HEK293T (cell line): ENCODE results near the gene PCBP1.

ENCODE experiments used
- CTCF ChIA-PET: fragments of 350-600 bp; formaldehyde crosslinking; extraction: SDS; loops from one replicate; lab custom pipeline; 2021; ENCODE audit warnings: antibody characterized with exemption, inconsistent platforms; lab: Yijun Ruan, JAX
- POLR2A ChIA-PET: fragments of 350-600 bp; formaldehyde crosslinking; extraction: SDS; loops from one replicate; lab custom pipeline; 2020; ENCODE audit warnings: antibody characterized with exemption, inconsistent platforms; lab: Yijun Ruan, JAX
- DNase-seq: peaks from one replicate; pipeline ENCODE4 v3.0.0; 2012; ENCODE audit warnings: mixed read lengths; ENCODE audit errors: extremely low spot score
- ARNT ChIP-seq: fragments of 450-650 bp; IDR thresholded peaks from 2 replicates; pipeline ENCODE4 v1.6.1; 2017; ENCODE audit warnings: mild to moderate bottlenecking
- BHLHE40 ChIP-seq: fragments of 450-650 bp; IDR thresholded peaks from 2 replicates; pipeline ENCODE4 v1.6.1; 2016; ENCODE audit warnings: mild to moderate bottlenecking, moderate library complexity, borderline replicate concordance
- CTBP1 ChIP-seq: fragments of 450-650 bp; IDR thresholded peaks from 2 replicates; pipeline ENCODE4 v1.6.1; 2016; ENCODE audit warnings: borderline replicate concordance
- ELF4 ChIP-seq: fragments of 450-650 bp; IDR thresholded peaks from 2 replicates; pipeline ENCODE4 v1.6.1; 2017; ENCODE audit warnings: antibody characterized with exemption
- FOXA1 ChIP-seq: fragments of 450-650 bp; IDR thresholded peaks from 2 replicates; pipeline ENCODE4 v1.6.1; 2016; ENCODE audit warnings: mild to moderate bottlenecking
- FOXK2 ChIP-seq: fragments of 450-650 bp; IDR thresholded peaks from 2 replicates; pipeline ENCODE4 v1.6.1; 2016; ENCODE audit warnings: mild to moderate bottlenecking
- FOXM1 ChIP-seq: fragments of 450-650 bp; IDR thresholded peaks from 2 replicates; pipeline ENCODE4 v1.6.1; 2017; ENCODE audit warnings: mild to moderate bottlenecking, borderline replicate concordance
- HDGF ChIP-seq: fragments of 450-650 bp; IDR thresholded peaks from 2 replicates; pipeline ENCODE4 v1.6.1; 2017; ENCODE audit warnings: antibody characterized with exemption, borderline replicate concordance
- L3MBTL2 ChIP-seq: fragments of 450-650 bp; conservative IDR thresholded peaks from 2 replicates; pipeline ENCODE4 v1.6.1; 2016; ENCODE audit warnings: mild to moderate bottlenecking
- LEF1 ChIP-seq: fragments of 450-650 bp; IDR thresholded peaks from 2 replicates; pipeline ENCODE4 v1.6.1; 2017; ENCODE audit warnings: mild to moderate bottlenecking, borderline replicate concordance
- NFRKB ChIP-seq: fragments of 450-650 bp; IDR thresholded peaks from 2 replicates; pipeline ENCODE4 v1.6.1; 2016; ENCODE audit warnings: mild to moderate bottlenecking, moderate library complexity
- PKNOX1 ChIP-seq: fragments of 450-650 bp; IDR thresholded peaks from 2 replicates; pipeline ENCODE4 v1.6.1; 2016
- SUZ12 ChIP-seq: fragments of 450-650 bp; IDR thresholded peaks from 2 replicates; pipeline ENCODE4 v1.6.1; 2016; ENCODE audit warnings: mild to moderate bottlenecking
- TARDBP ChIP-seq: fragments of 450-650 bp; IDR thresholded peaks from 2 replicates; pipeline ENCODE4 v1.6.1; 2016
- ZNF384 ChIP-seq: fragments of 450-650 bp; IDR thresholded peaks from 2 replicates; pipeline ENCODE4 v1.6.1; 2016

Gene PCBP1

GRCh38 chr2:70073493-70073892 is 13.8 kb upstream of the PCBP1 start:
- ChIA-PET CTCF (interaction anchor here (1.0 kb wide), 1 partner anchor 11 kb away, joined by 3 read pairs; no protein-coding TSS in a partner anchor), POLR2A (interaction anchor here (1.6 kb wide), 1 partner anchor 159 kb away, joined by 4 read pairs; the partner anchor contains the start of gene MXD1)
- no peak for DNase-seq
- TF ChIP-seq ARNT: no peak
- no peak for TF ChIP-seq PKNOX1
- TF ChIP-seq CTBP1: no peak
- no peak for TF ChIP-seq HDGF
- TF ChIP-seq FOXM1: no peak
- TF ChIP-seq FOXA1: no peak
- TF ChIP-seq ZNF384: no peak
- TF ChIP-seq ELF4: no peak

GRCh38 chr2:70078384-70078783 is 8.9 kb upstream of the PCBP1 start:
- CTCF ChIA-PET: no interaction called here
- no peak for DNase-seq
- POLR2A ChIA-PET: no interaction called here
- TF ChIP-seq PKNOX1 (no peak), FOXA1 (no peak), LEF1 (no peak), L3MBTL2 (no peak), BHLHE40 (no peak), NFRKB (no peak), FOXM1 (no peak), FOXK2 (no peak), ELF4 (no peak)

- ChIA-PET CTCF (no interaction called here), POLR2A (no interaction called here)
- TF ChIP-seq FOXK2 (no peak), SUZ12 (no peak), TARDBP (no peak), FOXA1 (no peak), PKNOX1 (no peak), L3MBTL2 (no peak), LEF1 (no peak), HDGF (no peak), FOXM1 (no peak), ARNT (no peak), BHLHE40 (no peak), ZNF384 (no peak)
- DNase-seq: no peak
Observed at GRCh38 chr2:70080610-70081200, 6.6 kb upstream of the PCBP1 start.

- no peak for DNase-seq
- no peak for TF ChIP-seq FOXK2
- no peak for TF ChIP-seq NFRKB
- TF ChIP-seq BHLHE40: no peak
- TF ChIP-seq CTBP1: no peak
- TF ChIP-seq HDGF: no peak
- no peak for TF ChIP-seq ZNF384
- no peak for TF ChIP-seq SUZ12
- no peak for TF ChIP-seq PKNOX1
- no peak for TF ChIP-seq LEF1
- TF ChIP-seq ARNT: no peak
- POLR2A ChIA-PET: no interaction called here
- CTCF ChIA-PET: no interaction called here
Observed at GRCh38 chr2:70081221-70081620, 6.1 kb upstream of the PCBP1 start.

- TF ChIP-seq FOXM1: no peak
- TF ChIP-seq CTBP1: no peak
- no peak for TF ChIP-seq LEF1
- TF ChIP-seq FOXK2: no peak
- no peak for TF ChIP-seq ARNT
- TF ChIP-seq FOXA1: no peak
- no peak for TF ChIP-seq L3MBTL2
- TF ChIP-seq SUZ12: no peak
- TF ChIP-seq PKNOX1: no peak
- DNase-seq: no peak
- ChIA-PET CTCF (no interaction called here), POLR2A (interaction anchor here (1.0 to 2.8 kb wide), 2 partner anchors 59 to 170 kb away, joined by 3 to 25 read pairs; no protein-coding TSS in a partner anchor)
Observed at GRCh38 chr2:70083344-70084156, 3.7 kb upstream of the PCBP1 start.
